Spleen (tissue), 11 donors: ENCODE measurements around the gene SREBF1. TPM values are rescaled to one million over a fixed set of nuclear protein-coding genes. Genes with fewer than 3 reads are reported as not detected.

ENCODE experiments used
- DNase-seq: peaks from one replicate; pipeline ENCODE4 v3.0.0-alpha.2; 2020
- H3K27ac ChIP-seq, 8 donors: fragments of 200-600 bp; sonication (generic) in 7 of 8; 1 replicate in 4 of 8; 2 replicates in 4 of 8; pipeline versions ENCODE4 v1.5.0 to v1.8.0; 2016 to 2021; ENCODE audit warnings: inconsistent platforms in 4 of 8, mild to moderate bottlenecking in 4 of 8, moderate library complexity in 1 of 8
- H3K27me3 ChIP-seq, 7 donors: fragments of 200-600 bp; sonication (generic) in 6 of 7; replicated peaks in 1 of 7; 1 replicate in 4 of 7; 2 replicates in 3 of 7; pipeline versions ENCODE4 v1.5.0 to v1.8.0; 2016 to 2021; ENCODE audit warnings: inconsistent platforms in 3 of 7, mild to moderate bottlenecking in 1 of 7
- H3K36me3 ChIP-seq, 6 donors: fragments of 200-600 bp; sonication (generic) in 5 of 6; 1 replicate in 4 of 6; 2 replicates in 2 of 6; pipeline versions ENCODE4 v1.5.0 to v1.8.0; 2016 to 2021; ENCODE audit warnings: inconsistent platforms in 2 of 6
- H3K4me1 ChIP-seq, 6 donors: fragments of 200-600 bp; sonication (generic) in 5 of 6; 1 replicate in 3 of 6; 2 replicates in 3 of 6; pipeline versions ENCODE4 v1.5.0 to v1.8.0; 2016 to 2021; ENCODE audit warnings: inconsistent platforms in 3 of 6
- H3K4me3 ChIP-seq, 8 donors: fragments of 200-600 bp; sonication (generic) in 7 of 8; 1 replicate in 4 of 8; 2 replicates in 4 of 8; pipeline versions ENCODE4 v1.5.0 to v1.8.0; 2016 to 2021; ENCODE audit warnings: inconsistent platforms in 4 of 8, mild to moderate bottlenecking in 4 of 8, moderate library complexity in 2 of 8
- H3K9me3 ChIP-seq, 8 donors: fragments of 200-600 bp; sonication (generic) in 7 of 8; 1 replicate in 4 of 8; 2 replicates in 4 of 8; pipeline versions ENCODE4 v1.5.0 to v1.8.0; 2016 to 2021; ENCODE audit warnings: inconsistent platforms in 4 of 8
- POLR2A ChIP-seq, 3 donors: fragments of 450-650 bp; IDR thresholded peaks; one replicate each; pipeline ENCODE4 v1.5.1; 2017; ENCODE audit warnings: antibody characterized with exemption in 3 of 3, mild to moderate bottlenecking in 1 of 3
- POLR2AphosphoS5 ChIP-seq, 3 donors: sonication (generic); formaldehyde crosslinking; IDR thresholded peaks; one replicate each; pipeline ENCODE4 v1.5.1; 2017; ENCODE audit warnings: antibody characterized with exemption in 3 of 3
- WGBS, 5 donors: extraction: QIAGEN DNeasy Blood & Tissue Kit in 3 of 5; methylation state at CpG; one replicate each; pipeline versions ENCODE4 v1.1.5 to v1.1.7; 2013 to 2018; 5-methylcytosine and 5-hydroxymethylcytosine counted together
- intact Hi-C: fragments of 100-400 bp; cut with DNase I; formaldehyde crosslinking; loops from one replicate; pipeline ENCODE4 v1.15.0; 2023; ENCODE audit warnings: low total_unique reads
- polyA plus RNA-seq, 3 donors: library from polyadenylated mRNA; stranded (reverse); fragments of 200-250 nt; gene quantifications; one replicate each; pipeline ENCODE4 v1.2.1, GENCODE V29; 2013
- total RNA-seq, 7 donors: library from RNA; depleted of rRNA in 3 of 7; stranded (reverse); fragments of >200 nt in 3 of 7; fragmentation: NEBNext Ultra II Directional in 4 of 7; extraction: Animal tissue kit (Norgen Biotek cat#: 25700) in 4 of 7; gene quantifications; one replicate each; pipeline versions ENCODE4 v1.1.0 to v1.2.1, GENCODE V29; 2016 to 2021
- TF ChIP-seq, protein P1 (sequence below), 11 experiments: fragments of 200-600 bp in 7 of 11; fragments of 450-650 bp in 4 of 11; sonication (generic) in 4 of 11; IDR thresholded peaks in 8 of 11; conservative IDR thresholded peaks in 3 of 11; 1 replicate in 7 of 11; 2 replicates in 4 of 11; pipeline versions ENCODE4 v1.4.0 to v1.8.0; 2016 to 2021; ENCODE audit warnings: antibody characterized with exemption in 11 of 11, inconsistent platforms in 4 of 11, mild to moderate bottlenecking in 1 of 11
- donor health status: healthy with polysubstance abuse.
- donor health status: DM: no; HTN: no; CAD: no; lungs with moderate emphysema.
- donor health status: DM: no; HTN: no; CAD: no.
- donor health status: Bipolar disorder and iron deficiency.
- donor health status: healthy.
- donor health status: DM: no; HTN: no; CAD: no.
- donor health status: DM: yes; HTN: yes; CAD: no.

Gene SREBF1
- total and polyA plus RNA-seq, 10 donors: 25.0 to 74.8 (median 48.0) TPM

DNA sequence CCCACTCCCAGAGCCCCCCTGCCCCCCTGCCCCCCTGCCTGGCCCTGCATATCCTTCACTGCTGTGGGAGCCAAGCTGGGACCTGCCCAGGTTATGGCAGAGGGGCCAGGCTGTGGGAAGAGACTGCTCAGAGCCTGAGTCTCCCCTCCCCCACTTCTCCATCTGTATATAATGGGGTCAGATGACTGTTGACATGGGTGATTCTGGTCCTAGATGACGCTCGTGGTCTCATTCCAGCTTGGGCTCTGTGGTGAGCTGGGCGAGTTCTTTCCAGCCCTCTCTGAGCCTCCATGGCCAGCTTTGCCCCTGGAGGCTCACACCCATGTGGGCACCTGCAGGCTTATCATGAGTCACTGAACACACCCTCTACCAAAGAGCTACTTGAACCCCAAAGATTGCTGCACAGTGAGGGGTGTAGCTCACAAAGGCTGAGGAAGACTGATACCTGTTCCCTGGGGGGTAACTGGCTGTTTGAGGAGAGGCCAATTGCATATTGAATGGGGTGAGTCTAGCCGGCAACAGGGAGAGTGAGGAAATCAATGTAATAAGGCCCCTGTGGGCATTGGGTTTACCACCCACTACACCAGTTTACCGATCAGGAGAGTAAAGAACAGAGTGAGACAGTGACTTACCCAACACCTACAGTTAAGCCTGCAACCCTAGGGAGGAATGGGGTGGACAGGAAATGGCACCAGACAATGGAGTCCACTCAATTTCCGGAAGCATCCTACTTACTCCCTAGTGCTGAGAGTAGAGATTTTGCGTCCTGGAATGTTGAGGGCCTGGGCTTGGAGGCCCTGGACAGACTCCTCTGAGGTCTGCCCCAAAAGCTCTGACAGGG lies 4.2 kb upstream of the SREBF1 start:
- peak overlapping the region in 6 of 8 donors; percentile 29 to 74 (median 52) for H3K4me3 ChIP-seq
- 38 to 75% (median 52%) methylated on average over 4 to 7 of the region's 7 CpGs for WGBS, 5 donors
- H3K9me3 ChIP-seq: no peaks in the 10 kb centered on the region
- H3K27me3 ChIP-seq: no peaks in the 10 kb centered on the region
- H3K4me1 ChIP-seq: peaks cover 44 to 70% (median 56%) of the 10 kb centered on the region in 6 donors
- TF ChIP-seq POLR2AphosphoS5 (IDR thresholded peaks at IDR 0.05): no peak
- intact Hi-C loops: no loop called here
- no peak for DNase-seq
- H3K36me3 ChIP-seq: peaks cover 0 to 4% (median 0%) of the 10 kb centered on the region in 6 donors
- peak overlapping the region; percentile 91 to 99 (median 98) for H3K27ac ChIP-seq

GRCh38 chr17:17839791-17840707 lies 3.3 kb upstream of the SREBF1 start:
- Histone ChIP-seq H3K36me3 (no peaks in the 10 kb centered on the region), H3K4me3 (peak overlapping the region; percentile 28 to 74 (median 46)), H3K27me3 (no peaks in the 10 kb centered on the region), H3K27ac (peak overlapping the region; percentile 91 to 99 (median 98)), H3K4me1 (peaks cover 53 to 79% (median 65%) of the 10 kb centered on the region in 6 donors), H3K9me3 (no peaks in the 10 kb centered on the region)
- DNase-seq: peak; percentile 96
- intact Hi-C loops: no loop called here
- 3 to 7% (median 4%) methylated on average over 33 to 71 of the region's 71 CpGs for WGBS, 5 donors
- TF ChIP-seq POLR2A (IDR thresholded peaks at IDR 0.05): peak in 1 of 3 donors; percentile 55
- peak; percentile 93 to 95 (median 94) for TF ChIP-seq POLR2AphosphoS5 (IDR thresholded peaks at IDR 0.05)
- TF ChIP-seq, protein P1, sequence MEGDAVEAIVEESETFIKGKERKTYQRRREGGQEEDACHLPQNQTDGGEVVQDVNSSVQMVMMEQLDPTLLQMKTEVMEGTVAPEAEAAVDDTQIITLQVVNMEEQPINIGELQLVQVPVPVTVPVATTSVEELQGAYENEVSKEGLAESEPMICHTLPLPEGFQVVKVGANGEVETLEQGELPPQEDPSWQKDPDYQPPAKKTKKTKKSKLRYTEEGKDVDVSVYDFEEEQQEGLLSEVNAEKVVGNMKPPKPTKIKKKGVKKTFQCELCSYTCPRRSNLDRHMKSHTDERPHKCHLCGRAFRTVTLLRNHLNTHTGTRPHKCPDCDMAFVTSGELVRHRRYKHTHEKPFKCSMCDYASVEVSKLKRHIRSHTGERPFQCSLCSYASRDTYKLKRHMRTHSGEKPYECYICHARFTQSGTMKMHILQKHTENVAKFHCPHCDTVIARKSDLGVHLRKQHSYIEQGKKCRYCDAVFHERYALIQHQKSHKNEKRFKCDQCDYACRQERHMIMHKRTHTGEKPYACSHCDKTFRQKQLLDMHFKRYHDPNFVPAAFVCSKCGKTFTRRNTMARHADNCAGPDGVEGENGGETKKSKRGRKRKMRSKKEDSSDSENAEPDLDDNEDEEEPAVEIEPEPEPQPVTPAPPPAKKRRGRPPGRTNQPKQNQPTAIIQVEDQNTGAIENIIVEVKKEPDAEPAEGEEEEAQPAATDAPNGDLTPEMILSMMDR (IDR thresholded peaks at IDR 0.05 in 8 of 11, conservative IDR thresholded peaks at IDR 0.05 in 3 of 11): no peak

GRCh38 chr17:17837966-17838962 lies 1.5 kb upstream of the SREBF1 start:
- WGBS, 5 donors: 55 to 72% (median 59%) methylated on average over 10 to 11 of the region's 11 CpGs
- intact Hi-C loops: no loop called here
- no peak for TF ChIP-seq POLR2A (IDR thresholded peaks at IDR 0.05)
- TF ChIP-seq POLR2AphosphoS5 (IDR thresholded peaks at IDR 0.05): peak in 2 of 3 donors; percentile 9 to 44
- TF ChIP-seq, protein P1 (IDR thresholded peaks at IDR 0.05 in 8 of 11, conservative IDR thresholded peaks at IDR 0.05 in 3 of 11): no peak

More at GRCh38 chr17:17837966-17838962, 1.5 kb upstream of the SREBF1 start:
- H3K4me3 ChIP-seq: no peak overlapping the region
- no peaks in the 10 kb centered on the region for H3K36me3 ChIP-seq
- peak overlapping the region; percentile 91 to 99 (median 98) for H3K27ac ChIP-seq
- no peaks in the 10 kb centered on the region for H3K27me3 ChIP-seq
- peaks cover 64 to 97% (median 82%) of the 10 kb centered on the region in 6 donors for H3K4me1 ChIP-seq
- no peaks in the 10 kb centered on the region for H3K9me3 ChIP-seq
- DNase-seq: no peak
